GM12878 (cell line): Measurements from ENCODE around the gene PON3. TPM values are rescaled to one million over a fixed set of nuclear protein-coding genes. Genes with fewer than 3 reads are reported as not detected.

Experiments used
- ATF3 ChIP-seq: IDR thresholded peaks from 2 replicates; pipeline ENCODE4 v1.6.1; 2011; ENCODE audit warnings: low read depth, mild to moderate bottlenecking, low read length, moderate library complexity, borderline replicate concordance; ENCODE audit errors: extremely low read depth
- BMI1 ChIP-seq: fragments of 450-650 bp; IDR thresholded peaks from 2 replicates; pipeline ENCODE4 v1.6.1; 2016; ENCODE audit warnings: mild to moderate bottlenecking, moderate library complexity, borderline replicate concordance
- BRCA1 ChIP-seq: IDR thresholded peaks from 2 replicates; pipeline ENCODE4 v1.6.1; 2011; ENCODE audit warnings: low read depth, low read length, improper control_type of control experiment
- CHD1 ChIP-seq: IDR thresholded peaks from 2 replicates; pipeline ENCODE4 v1.6.1; 2012; ENCODE audit warnings: low read depth, low read length, improper control_type of control experiment
- CHD2 ChIP-seq: IDR thresholded peaks from 2 replicates; pipeline ENCODE4 v1.6.1; 2011; ENCODE audit warnings: low read depth, low read length, improper control_type of control experiment, borderline replicate concordance
- CHD4 ChIP-seq: fragments of 200-600 bp; sonication (generic); IDR thresholded peaks from 2 replicates; pipeline ENCODE4 v1.6.1; 2016; ENCODE audit warnings: mild to moderate bottlenecking
- CUX1 ChIP-seq: IDR thresholded peaks from 2 replicates; pipeline ENCODE4 v1.6.1; 2012; ENCODE audit warnings: improper control_type of control experiment, low read depth, low read length; ENCODE audit not compliant: insufficient replicate concordance
- EED ChIP-seq: sonication (generic); IDR thresholded peaks from 2 replicates; pipeline ENCODE4 v1.6.1; 2016; ENCODE audit warnings: antibody characterized with exemption, low read depth
- ESRRA ChIP-seq: IDR thresholded peaks from 2 replicates; pipeline ENCODE4 v1.6.1; 2012; ENCODE audit warnings: mild to moderate bottlenecking, low read length, improper control_type of control experiment
- GABPA ChIP-seq: IDR thresholded peaks from 2 replicates; pipeline ENCODE4 v1.6.1; 2014; ENCODE audit warnings: antibody characterized with exemption, low read depth, mild to moderate bottlenecking, inconsistent platforms
- IKZF1 ChIP-seq: fragments of 450-650 bp; conservative IDR thresholded peaks from 2 replicates; pipeline ENCODE4 v1.6.1; 2017; ENCODE audit warnings: antibody characterized with exemption, mild to moderate bottlenecking
- IRF4 ChIP-seq: IDR thresholded peaks from 2 replicates; pipeline ENCODE4 v1.6.1; 2011; ENCODE audit warnings: low read depth, low read length
- JUNB ChIP-seq: IDR thresholded peaks from 2 replicates; pipeline ENCODE4 v1.6.1; 2016; ENCODE audit warnings: antibody characterized with exemption, mild to moderate bottlenecking
- KDM1A ChIP-seq: fragments of 200-600 bp; sonication (generic); IDR thresholded peaks from 2 replicates; pipeline ENCODE4 v1.6.1; 2016; ENCODE audit warnings: borderline replicate concordance
- LARP7 ChIP-seq: fragments of 450-650 bp; IDR thresholded peaks from 2 replicates; pipeline ENCODE4 v1.6.1; 2017; ENCODE audit warnings: mild to moderate bottlenecking
- NFYA ChIP-seq: IDR thresholded peaks from 2 replicates; pipeline ENCODE4 v1.6.1; 2011; ENCODE audit warnings: low read depth, mild to moderate bottlenecking, low read length, improper control_type of control experiment, borderline replicate concordance
- NR2C2 ChIP-seq: IDR thresholded peaks from 2 replicates; pipeline ENCODE4 v1.6.1; 2011; ENCODE audit warnings: borderline replicate concordance, low read depth; ENCODE audit not compliant: control insufficient read depth, insufficient read length
- NR2F1 ChIP-seq: fragments of 450-650 bp; conservative IDR thresholded peaks from 2 replicates; pipeline ENCODE4 v1.6.1; 2017; ENCODE audit warnings: mild to moderate bottlenecking
- PML ChIP-seq: IDR thresholded peaks from 2 replicates; pipeline ENCODE4 v1.6.1; 2012; ENCODE audit warnings: low read length, inconsistent platforms
- POU2F2 ChIP-seq: IDR thresholded peaks from 3 replicates; pipeline ENCODE4 v1.6.1; 2011; ENCODE audit warnings: low read depth, mild to moderate bottlenecking, low read length, borderline replicate concordance
- RAD21 ChIP-seq: IDR thresholded peaks from 2 replicates; pipeline ENCODE4 v1.6.1; 2011; ENCODE audit warnings: mild to moderate bottlenecking, low read depth, low read length, moderate library complexity; ENCODE audit not compliant: insufficient read depth
- RUNX3 ChIP-seq: IDR thresholded peaks from 2 replicates; pipeline ENCODE4 v1.6.1; 2012; ENCODE audit warnings: low read length, inconsistent platforms
- STAT3 ChIP-seq: IDR thresholded peaks from 2 replicates; pipeline ENCODE4 v1.6.1; 2011; ENCODE audit warnings: low read depth, low read length, improper control_type of control experiment
- TARDBP ChIP-seq: IDR thresholded peaks from 2 replicates; pipeline ENCODE4 v1.6.1; 2016; ENCODE audit warnings: borderline replicate concordance
- TCF7 ChIP-seq: IDR thresholded peaks from 2 replicates; pipeline ENCODE4 v1.6.1; 2014; ENCODE audit warnings: antibody characterized with exemption, borderline replicate concordance
- ZNF217 ChIP-seq: fragments of 450-650 bp; IDR thresholded peaks from 2 replicates; pipeline ENCODE4 v1.6.1; 2017; ENCODE audit warnings: antibody characterized with exemption, mild to moderate bottlenecking
- polyA plus RNA-seq, 11 experiments: library from polyadenylated mRNA; depleted of rRNA in 4 of 11; unstranded in 6 of 11; stranded (reverse) in 5 of 11; fragments of >200 nt; fragmentation: Nextera tagmentation in 4 of 11; fragmentation: Illumina TruSeq in 1 of 11; extraction: Ambion mirVana in 4 of 11; extraction: Trizol in 1 of 11; gene quantifications; 1 replicate in 1 of 11; 2 replicates in 10 of 11; pipeline versions ENCODE4 v1.2.1 to v1.2.3, GENCODE V29; 2011 to 2016; ENCODE audit warnings: inconsistent platforms in 2 of 11, missing spikeins in 2 of 11, low read depth in 1 of 11
- total RNA-seq, 4 experiments: library from RNA; depleted of rRNA in 3 of 4; stranded (reverse); fragments of >200 nt in 3 of 4; fragmentation: Illumina TruSeq in 1 of 4; extraction: Trizol in 1 of 4; gene quantifications; 2 replicates each; pipeline versions ENCODE4 v1.2.1 to v1.2.3, GENCODE V29; 2013 to 2021

The PON3 gene
- total and polyA plus RNA-seq, 10 of the 15 experiments (the other 5 are each of a cell fraction or from before 2014, with no cell fraction given): 0.45 to 2.0 (median 0.91) TPM

GRCh38 chr7:95434557-95435421 is 38.6 kb upstream of the PON3 start, which contains the start of gene PON2 (continued):
- TF ChIP-seq CUX1 (no peak), IKZF1 (peak; percentile 92), RAD21 (no peak), CHD4 (no peak), NR2C2 (no peak), TCF7 (no peak; the same call in 1 of the 2 replicates), STAT3 (no peak), GABPA (no peak), IRF4 (0 out of 2 replicates have a peak, but pooled peaks have one; percentile 23), KDM1A (no peak), JUNB (no peak), LARP7 (peak; percentile 80; the same call in 1 of the 2 replicates), ATF3 (no peak), BRCA1 (no peak), NR2F1 (no peak; the same call in 1 of the 2 replicates), ZNF217 (peak; percentile 33; the same call in 1 of the 2 replicates), CHD2 (no peak), ESRRA (no peak), TARDBP (no peak), CHD1 (no peak), NFYA (no peak), PML (no peak; the same call in 1 of the 2 replicates), POU2F2 (no peak), RUNX3 (peak; percentile 58), BMI1 (no peak), EED (peak; percentile 84)
